ENCODE data around the gene SLC9B1.

Gene SLC9B1

DNA sequence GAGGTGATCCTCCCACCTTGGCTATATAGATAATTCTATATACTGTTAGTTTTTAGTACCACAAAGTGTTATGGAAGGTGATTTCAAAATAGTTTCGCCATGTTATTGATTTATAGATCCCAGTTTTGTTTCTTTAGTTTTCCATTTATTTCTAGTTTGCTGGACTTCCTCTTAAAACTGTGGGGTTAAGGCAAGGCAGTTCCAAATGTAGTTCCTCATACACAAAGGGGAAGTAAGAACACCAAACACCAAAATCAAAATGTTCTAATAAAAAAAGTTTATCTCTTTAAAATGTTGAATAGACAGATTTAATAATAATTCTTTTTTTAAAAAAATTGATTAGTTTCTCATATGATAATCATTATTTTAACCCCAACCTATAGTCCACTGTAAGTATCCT, 157.5 kb downstream of the SLC9B1 start:
- H3K9ac ChIP-seq (ENCODE audit: insufficient read length): no peak overlapping the region
- H3K9me3 ChIP-seq (ENCODE audit: low read depth, low read length): no peaks in the 10 kb centered on the region
- H3K36me3 ChIP-seq (ENCODE audit: insufficient read depth, low read length): no peaks in the 10 kb centered on the region; the same call in 1 of the 2 replicates
- no peak for TF ChIP-seq EZH2 (IDR thresholded peaks at IDR 0.05)
- TF ChIP-seq FOXP2 (optimal IDR thresholded peaks at IDR 0.05; ENCODE audit: control extremely low read depth, extremely low read length, insufficient read depth): no peak
- TF ChIP-seq POLR2AphosphoS5 (IDR thresholded peaks at IDR 0.05; ENCODE audit: borderline replicate concordance, low read depth, low read length): no peak
- no peak overlapping the region for H3K4me3 ChIP-seq
- no peak for DNase-seq (ENCODE audit: low read depth, low spot score)
- no peak overlapping the region for H3K27ac ChIP-seq

GRCh38 chr4:102860611-102861324, 158.7 kb downstream of the SLC9B1 start:
- no peak overlapping the region for H3K9ac ChIP-seq (ENCODE audit: insufficient read length)
- H3K36me3 ChIP-seq (ENCODE audit: insufficient read depth, low read length): no peaks in the 10 kb centered on the region; the same call in 1 of the 2 replicates
- no peak overlapping the region for H3K4me3 ChIP-seq
- no peak overlapping the region for H3K27ac ChIP-seq
- TF ChIP-seq EZH2 (IDR thresholded peaks at IDR 0.05) (no peak), FOXP2 (optimal IDR thresholded peaks at IDR 0.05; ENCODE audit: control extremely low read depth, extremely low read length, insufficient read depth) (no peak), POLR2AphosphoS5 (IDR thresholded peaks at IDR 0.05; ENCODE audit: borderline replicate concordance, low read depth, low read length) (no peak)
- no peak for DNase-seq (ENCODE audit: low read depth, low spot score)
- no peaks in the 10 kb centered on the region for H3K9me3 ChIP-seq (ENCODE audit: low read depth, low read length)

- no peaks in the 10 kb centered on the region for H3K9me3 ChIP-seq (ENCODE audit: low read depth, low read length)
- no peak for DNase-seq (ENCODE audit: low read depth, low spot score)
These were observed 160.6 kb downstream of the SLC9B1 start for GRCh38 chr4:102858828-102859464.

More at GRCh38 chr4:102858828-102859464, 160.6 kb downstream of the SLC9B1 start:
- H3K36me3 ChIP-seq (ENCODE audit: insufficient read depth, low read length): no peaks in the 10 kb centered on the region; the same call in 1 of the 2 replicates
- no peak overlapping the region for H3K4me3 ChIP-seq
- H3K9ac ChIP-seq (ENCODE audit: insufficient read length): no peak overlapping the region
- no peak for TF ChIP-seq POLR2AphosphoS5 (IDR thresholded peaks at IDR 0.05; ENCODE audit: borderline replicate concordance, low read depth, low read length)
- no peak for TF ChIP-seq FOXP2 (optimal IDR thresholded peaks at IDR 0.05; ENCODE audit: control extremely low read depth, extremely low read length, insufficient read depth)
- TF ChIP-seq EZH2 (IDR thresholded peaks at IDR 0.05): no peak
- H3K27ac ChIP-seq: no peak overlapping the region
